Right renal pelvis (tissue), 4 donors: Measurements from ENCODE around the gene OVOL1. TPM values are rescaled to one million over a fixed set of nuclear protein-coding genes. Genes with fewer than 3 reads are reported as not detected.
"Not testable (repeated sequence)": the region's sequence is repeated elsewhere in the genome, so short reads cannot be mapped to it uniquely, and the experiment has no call there.

ENCODE experiments used
- DNase-seq, 4 donors: peaks; one replicate each; pipeline ENCODE4 v3.0.0-alpha.2; 2013; ENCODE audit warnings: low read depth in 4 of 4, low spot score in 3 of 4, missing footprints in 1 of 4
- polyA plus RNA-seq, 4 donors: library from polyadenylated mRNA; unstranded; fragments of 120-200 nt; gene quantifications; one replicate each; pipeline ENCODE4 v1.2.1, GENCODE V29; 2013; ENCODE audit not compliant: insufficient read length in 4 of 4

Gene OVOL1
- polyA plus RNA-seq, 4 donors: 11.1 to 13.7 (median 12.2) TPM

DNA sequence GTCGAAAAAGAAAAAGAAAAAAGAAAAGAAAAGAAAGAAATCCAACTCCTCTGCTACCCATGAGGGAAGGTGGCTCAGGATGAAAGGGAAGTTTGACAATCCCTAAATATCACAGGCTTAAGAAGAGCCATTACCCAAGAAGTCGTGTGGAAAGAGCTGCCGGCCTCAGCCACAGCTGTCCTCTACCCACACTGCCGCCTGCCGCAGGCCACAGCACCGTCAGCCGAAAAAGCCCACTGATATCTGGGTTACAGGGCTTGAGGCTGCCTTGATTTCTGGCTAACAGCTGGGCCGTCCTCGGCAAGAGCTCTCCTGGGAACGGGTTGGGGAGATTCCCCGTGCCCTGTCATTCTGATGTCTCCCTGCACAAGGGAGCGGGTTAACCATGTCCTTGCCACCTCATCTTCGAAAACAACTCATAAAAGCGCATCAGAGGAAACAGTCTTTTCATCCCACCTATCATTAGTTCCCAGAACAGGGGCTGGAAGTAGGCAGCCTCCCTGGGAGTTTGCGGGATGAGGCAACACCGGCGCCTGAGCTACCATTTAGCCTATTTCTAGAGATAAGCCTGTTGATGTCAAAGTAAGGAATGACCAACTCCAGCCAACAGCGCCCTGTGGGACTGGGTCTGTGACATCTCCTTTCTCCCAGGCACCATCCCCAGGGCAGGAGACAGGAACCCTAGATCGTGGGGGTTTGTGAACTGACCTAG, 25.1 kb downstream of the OVOL1 start:
- DNase-seq: no peak

DNA sequence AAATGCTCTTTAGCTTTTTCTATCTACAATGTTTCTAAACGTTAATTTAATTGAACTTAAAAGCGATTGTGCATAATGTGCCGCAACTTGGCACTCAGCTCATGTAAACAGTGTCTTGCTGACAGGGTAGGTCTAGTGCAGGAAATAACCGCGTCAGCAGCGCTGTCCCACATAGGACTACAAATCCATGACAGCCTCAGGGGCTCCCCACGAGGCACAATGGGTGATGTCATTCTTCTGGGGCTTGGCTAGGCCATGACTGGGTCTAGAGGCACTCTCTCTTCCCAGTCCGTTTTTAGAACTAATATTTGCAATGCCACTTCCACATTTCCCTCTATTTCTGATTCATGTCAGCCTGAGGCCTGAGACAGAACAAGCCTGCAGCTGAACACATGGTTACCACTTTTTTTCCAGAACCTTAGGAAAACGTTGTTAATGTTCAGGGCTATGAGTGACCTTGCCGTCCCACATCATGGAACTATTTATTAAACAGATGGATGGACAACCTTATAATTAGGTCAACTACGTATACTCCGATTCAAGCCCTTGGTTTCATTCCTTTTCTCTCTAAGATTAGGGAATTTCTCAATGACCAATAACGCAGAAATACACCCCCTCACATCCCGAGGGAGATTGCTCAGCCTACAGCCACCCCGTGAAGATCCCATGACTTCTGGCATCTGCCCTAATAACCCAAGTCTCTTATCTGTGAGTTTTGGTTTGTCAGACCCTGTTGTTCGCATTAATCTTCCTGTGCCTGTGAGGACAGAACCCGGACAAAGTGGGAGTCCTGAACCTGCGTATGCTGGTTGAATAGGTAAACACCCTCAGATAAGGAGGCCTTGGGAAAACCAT, 27.5 kb downstream of the OVOL1 start:
- DNase-seq: no peak

DNA sequence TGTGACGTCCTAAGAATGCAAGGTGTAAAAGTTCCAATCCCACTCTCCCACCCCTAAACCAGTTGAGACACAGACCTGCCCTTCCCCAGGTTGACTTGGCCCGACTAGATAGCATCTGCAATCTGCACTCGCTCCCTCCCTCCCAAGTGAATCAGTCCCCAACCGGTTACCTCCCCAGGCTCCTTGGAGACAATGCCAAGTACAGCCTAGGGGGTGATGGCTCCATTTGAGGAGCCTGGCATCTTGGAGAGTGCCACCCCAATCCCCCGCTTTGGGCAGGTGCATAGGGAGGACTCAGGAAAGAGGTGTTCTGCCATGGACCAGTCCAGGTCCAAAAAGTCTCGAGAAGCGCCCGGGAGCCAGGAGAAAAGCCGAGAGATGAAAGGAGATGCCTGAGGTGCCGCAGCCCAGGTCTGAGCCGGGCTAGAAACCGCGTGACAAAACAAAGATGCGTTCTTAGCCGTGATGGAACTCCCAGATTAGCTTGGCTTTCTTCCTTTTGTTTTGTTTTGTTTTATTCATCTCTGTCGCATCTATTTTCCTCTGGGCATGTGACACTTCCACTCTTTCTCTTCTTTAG, 28.2 kb downstream of the OVOL1 start:
- no peak for DNase-seq

DNA sequence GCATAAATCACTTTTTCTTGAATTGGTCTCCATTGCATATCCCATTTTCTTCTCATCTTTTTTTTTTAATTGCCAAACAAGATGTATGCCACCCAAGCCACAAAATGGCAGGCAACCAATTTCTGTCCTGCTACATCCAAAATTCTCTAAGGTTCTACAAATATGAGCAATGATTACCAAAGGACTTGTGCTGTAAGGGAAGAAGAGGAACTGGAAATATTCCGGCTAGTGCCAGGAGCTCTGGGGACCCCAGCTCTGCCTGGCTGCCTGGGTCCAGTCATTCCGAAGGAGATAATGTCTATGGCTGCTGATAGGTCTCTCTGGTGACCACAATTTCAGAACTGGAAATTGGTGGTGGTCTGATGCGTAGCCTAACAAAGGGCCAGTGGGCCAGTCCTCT, 29.8 kb downstream of the OVOL1 start:
- DNase-seq: no peak

DNA sequence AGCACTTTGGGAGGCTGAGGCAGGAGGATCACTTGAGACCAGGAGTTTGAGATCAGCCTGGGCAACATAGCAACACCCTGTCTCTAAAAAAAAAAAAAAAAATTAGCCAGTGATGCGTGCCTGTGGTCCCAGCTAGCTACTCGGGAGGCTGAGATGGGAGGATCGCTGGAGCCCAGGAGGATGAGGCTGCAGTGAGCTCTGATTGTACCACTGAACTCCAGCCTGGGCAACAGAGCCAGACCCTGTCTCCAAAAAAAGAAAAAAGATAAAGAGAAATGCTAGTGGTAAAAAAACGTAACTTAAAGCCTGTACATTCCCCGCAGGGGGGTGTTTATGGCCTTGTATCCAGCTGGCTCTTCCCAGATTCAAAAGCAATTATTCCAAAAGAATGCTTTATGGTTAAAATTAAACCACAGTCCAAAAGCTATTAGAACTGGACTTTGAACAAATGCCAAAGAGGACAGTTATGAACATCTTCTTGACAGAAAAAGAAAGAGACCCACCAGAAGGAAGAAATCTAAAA, 30.5 kb downstream of the OVOL1 start:
- DNase-seq: peak in 1 of 4 donors; percentile 25

DNA sequence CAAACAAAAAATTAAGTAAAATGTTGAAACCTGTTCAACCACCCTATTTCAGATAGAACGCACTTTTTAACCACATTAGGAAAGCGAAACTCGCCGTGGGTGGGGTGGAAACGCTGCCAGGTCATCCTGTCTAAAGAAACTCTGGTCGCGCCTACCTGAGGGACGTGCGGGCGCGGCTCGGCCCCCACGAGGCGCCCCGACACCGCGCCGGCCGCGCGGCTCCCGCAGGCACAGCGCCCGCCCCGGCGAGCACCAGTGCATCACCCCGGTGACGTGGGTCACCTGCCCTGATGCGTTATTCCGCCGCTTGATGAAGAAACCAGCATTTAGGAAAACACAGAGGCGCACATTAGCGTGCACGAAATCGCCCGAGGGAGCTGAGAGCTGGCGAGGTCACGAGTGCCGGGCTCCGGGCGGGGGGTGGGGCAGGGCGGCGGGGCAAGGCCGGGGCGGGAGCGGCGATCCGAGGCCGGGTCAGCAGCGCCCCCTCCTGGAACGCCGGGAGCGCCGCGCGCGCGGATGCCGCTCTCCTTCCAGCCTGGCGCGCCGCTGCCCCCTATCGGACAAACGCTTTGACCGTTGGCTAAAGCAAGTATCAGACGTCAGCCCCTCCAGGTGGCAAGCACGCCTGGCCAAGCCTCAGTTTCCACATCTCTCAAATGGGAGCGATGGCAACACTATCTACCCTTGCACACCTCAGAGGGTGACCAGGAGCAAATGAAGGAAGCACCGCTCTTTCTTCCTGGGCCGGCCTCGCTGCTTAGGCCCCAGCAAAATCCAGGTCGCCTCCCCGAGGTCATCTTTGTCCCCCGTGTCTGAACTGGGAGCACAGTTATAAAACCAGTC, 31.2 kb downstream of the OVOL1 start:
- peak; percentile 75 to 88 (median 84) for DNase-seq

DNA sequence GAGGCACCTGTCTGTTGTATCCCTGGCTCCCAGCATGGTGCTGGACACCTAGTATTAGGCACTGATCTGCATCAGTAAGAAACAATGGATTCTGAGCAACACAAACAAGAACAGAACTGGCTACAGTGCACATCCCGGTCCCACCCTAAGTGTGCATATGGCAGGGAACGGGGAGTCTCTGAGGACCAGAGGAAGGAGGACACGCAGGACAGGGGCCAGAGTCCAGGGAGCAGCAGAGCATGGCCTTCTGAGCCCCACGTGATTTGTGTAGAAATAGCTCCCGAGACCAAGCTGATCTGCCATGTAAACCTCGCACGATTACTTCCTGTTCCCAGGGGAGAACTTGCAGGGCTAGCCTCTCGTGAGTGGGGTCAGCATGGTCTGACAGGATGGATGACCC, 34.2 kb downstream of the OVOL1 start:
- DNase-seq: peak in 1 of 4 donors; percentile 22

DNA sequence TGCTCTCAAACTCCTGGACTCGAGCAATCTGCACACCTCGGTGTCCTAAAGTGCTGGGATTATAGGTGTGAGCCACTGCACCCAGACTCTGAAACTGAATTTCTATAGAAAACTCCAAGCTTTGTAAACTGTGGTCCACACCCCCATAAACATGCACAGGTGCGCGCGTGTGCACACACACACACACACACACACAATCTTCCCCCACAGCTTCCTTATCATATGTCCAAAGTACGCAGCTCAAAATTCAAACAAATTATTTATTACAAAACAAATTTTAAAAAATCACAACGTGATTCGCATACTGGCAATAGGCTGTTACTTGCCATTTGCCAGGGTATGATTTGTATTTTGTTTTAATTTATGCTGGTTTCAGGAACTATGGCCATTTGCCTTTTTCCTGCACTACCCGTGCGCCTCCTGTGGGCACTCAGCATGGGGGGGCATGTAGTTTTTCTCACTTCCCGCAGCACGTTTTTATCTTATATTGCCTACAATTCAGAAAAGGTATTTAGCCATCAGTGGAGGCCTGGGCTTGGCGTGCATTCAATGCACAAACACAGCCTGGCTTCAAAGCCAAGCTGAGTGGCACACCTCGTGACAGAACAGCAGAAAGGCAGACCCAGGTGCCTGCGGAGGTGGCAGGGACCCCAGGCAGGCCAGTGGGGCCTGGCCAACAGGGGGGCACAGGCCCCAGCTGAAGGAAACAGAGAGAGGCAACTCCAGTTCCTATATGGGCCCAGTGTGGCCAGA, 36.1 kb downstream of the OVOL1 start:
- no peak for DNase-seq

DNA sequence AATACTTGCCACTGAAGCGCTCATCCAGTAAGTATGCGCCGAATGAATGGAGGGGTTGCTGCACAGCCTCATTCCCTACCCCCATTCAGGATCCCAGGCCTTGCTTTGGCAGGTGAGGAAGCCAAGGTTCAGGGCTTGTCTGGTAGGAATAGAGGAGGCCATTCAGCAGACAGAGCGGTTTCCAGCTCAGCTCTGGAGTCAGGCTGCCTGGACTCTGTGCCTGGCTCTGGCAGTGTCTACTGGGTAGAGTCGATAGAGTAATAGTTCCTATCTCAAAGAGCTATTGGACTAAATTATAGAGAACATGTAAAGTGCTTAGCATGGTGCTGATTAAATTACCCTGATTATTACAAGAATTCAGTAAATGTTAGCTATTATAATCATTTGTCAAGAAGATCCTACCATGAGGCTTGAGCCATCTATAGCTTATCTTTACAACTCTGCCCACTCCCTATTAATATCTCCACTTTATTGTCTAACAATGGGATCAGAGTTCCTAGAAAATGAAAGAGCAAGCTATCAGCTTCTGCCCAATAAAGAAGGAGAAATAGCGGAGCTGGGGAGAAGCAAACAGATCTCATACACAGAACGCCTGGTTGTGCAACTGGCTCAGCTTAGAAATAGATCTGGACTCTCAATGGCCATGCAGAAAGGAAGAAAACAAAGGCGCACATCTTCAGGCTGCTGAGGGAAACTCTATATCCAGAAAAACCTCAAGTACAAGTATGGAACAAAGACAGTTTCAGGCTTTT, 40.3 kb downstream of the OVOL1 start:
- no peak for DNase-seq

DNA sequence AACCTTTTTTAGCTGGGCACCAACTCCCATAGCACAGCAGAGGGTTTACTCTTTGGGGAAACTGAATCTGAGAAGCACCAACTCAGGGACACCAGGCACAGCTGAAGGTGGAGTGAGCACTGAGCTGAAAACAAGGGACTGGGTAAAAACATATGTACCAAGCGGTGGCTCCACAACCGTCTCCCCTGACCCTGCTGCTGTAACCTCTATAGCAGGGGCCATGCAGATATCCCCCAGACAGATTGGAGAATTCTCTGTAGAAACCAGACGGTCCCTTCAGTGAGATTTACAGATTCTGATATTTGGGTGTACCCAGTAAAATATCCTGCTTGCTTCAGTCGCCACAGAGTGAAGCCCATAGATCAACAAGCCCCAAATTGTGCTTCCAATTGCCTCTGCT, 42.6 kb downstream of the OVOL1 start:
- DNase-seq: no peak

DNA sequence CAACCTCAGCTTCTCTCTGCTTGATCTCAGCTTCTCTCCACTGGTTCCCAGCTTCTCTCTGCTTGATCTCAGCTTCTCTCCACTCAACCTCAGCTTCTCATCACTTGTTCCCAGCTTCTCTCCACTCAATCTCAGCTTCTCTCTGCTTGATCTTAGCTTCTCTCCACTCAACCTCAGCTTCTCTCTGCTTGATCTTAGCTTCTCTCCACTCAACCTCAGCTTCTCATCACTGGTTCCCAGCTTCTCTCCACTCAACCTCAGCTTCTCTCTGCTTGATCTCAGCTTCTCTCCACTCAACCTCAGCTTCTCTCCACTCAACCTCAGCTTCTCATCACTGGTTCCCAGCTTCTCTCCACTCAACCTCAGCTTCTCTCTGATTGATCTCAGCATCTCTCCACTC, 45.4 kb downstream of the OVOL1 start:
- not testable (repeated sequence) for DNase-seq

DNA sequence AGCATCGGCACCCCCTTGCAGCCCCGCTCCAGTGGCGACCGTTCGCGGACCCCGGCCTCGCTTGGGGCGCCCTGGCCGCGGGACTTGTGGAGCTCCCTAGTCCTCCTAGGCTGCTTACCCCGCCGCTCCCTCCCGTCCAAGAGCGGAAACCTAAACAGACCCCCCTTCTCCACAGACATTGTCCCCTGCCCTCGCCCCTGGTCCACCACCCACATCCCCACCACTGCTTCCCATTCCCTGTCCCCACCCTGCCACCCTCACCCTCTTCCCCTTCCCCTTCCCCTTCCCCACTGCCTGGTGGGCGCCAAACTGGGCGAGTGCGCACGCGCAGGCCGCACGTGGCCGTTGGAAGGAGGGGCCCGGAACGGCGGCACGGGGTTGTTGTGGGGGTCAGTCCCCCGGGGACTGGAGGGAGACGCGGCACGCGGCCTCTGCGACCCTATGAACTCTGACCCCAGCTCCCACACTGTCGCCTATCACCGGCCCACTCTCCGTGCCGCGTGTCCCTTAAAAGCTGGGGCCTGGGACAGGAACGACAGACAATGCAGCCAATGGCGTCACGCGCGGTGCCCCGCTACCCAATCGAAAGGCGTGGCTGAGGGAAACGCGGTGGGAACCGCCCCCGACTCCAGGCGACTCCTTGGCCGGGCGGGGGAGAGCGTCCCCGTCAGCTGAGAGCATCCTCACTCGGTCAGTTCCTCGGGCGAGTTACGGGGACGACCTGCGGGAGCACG, 46.6 kb downstream of the OVOL1 start, which contains the start of gene SNX32:
TSS of gene SNX32 (plus strand) at position 667 of the 734 bp plus-strand sequence. CDS start 103 bp downstream, outside the sequence.
- peak; percentile 84 to 94 (median 88) for DNase-seq

DNA sequence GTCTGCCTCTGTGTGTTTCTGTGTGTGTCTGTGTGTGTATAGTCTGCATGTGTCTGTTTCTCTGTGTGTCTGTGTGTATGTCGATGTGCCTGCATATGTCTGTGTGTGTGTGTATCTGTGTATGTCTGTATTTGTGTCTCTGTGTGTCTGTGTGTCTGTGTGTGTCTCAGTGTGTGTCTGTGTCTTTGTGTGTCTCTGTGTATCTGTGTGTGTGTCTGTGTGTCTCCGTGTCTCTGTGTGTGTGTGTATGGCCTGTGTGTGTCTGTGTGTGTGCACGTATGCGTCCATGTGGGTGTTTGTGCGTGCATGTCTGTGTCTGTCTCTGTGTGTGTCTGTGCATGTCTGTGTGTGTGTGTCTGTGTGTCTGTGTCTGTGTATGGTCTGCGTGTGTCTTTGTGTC, 47.3 kb downstream of the OVOL1 start:
- no peak for DNase-seq

DNA sequence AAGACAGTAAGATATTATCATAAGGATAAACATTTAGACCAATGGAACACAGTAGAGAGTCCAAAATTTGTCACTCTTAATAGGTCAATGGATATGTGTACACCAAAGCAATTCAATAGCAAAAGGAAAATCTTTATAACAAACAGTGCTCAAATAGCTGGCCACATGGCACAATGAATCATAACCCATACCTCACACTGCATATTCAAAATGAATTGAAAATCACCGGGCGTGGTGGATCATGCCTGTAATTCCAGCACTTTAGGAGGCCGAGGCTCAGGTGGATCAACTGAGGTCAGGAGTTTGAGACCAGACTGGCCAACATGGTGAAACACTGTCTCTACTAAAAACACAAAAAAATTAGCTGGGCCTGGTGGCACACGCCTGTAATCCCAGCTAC, 55.3 kb downstream of the OVOL1 start:
- DNase-seq: no peak

DNA sequence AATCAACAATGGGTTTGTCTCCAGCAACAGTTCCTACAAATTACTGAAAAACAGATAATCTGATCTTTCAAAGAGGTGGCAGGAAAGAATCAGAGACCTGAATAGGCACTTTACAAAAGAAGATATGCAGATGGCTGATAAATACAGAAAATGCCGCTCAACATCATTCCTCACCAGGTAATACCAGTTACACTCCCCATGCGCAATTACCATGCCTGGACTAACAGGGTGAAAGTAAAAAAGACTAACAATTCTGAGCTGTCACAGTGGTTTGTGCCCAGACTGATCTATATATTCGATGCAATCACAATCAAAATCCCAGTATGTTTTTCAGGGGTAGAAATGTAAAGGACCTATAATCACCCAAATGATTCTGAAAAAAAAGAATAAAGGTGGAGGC, 56.9 kb downstream of the OVOL1 start:
- no peak for DNase-seq

DNA sequence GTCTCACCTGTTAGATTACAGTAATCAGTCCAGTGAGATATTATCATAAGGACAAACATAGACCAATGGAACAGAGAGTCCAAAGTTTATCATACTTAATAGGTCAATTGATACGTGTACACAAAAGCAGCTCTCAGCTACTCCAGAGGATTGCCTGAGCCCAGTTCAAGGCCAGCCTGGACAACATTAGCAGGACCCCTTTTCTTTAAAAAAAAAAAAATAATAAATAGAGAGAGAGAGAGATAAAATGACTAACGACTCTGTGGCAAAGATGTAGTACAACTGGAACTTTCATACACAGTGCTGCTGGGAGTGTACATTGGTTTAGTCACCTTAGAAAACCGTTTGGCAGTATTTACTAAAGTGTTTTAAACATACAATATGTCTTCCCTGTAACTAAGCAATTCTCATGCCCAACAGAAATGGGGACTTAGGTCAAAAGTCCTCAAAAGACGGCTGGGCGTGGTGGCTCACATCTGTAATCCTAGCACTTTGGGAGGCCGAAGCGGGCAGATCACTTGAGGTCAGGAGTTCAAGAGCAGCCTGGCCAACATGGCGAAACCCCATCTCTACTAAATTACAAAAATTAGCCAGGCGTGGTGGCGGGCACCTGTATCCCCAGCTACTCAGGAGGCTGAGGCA, 57.5 kb downstream of the OVOL1 start:
- DNase-seq: no peak
